OCI-LY3 (cell line): ENCODE results near the gene TDRD7.
"Not testable (repeated sequence)": the region's sequence is repeated elsewhere in the genome, so short reads cannot be mapped to it uniquely, and the experiment has no call there.

ENCODE experiments used
- CTCF ChIP-seq: fragments of 200-600, 300-600 bp; sonication (generic); IDR thresholded peaks from 2 replicates; pipeline ENCODE4 v1.5.1; 2014; ENCODE audit warnings: antibody characterized with exemption, low read length, low read depth
- EZH2phosphoT487 ChIP-seq: fragments of 200-600 bp; shearing (Covaris generic); IDR thresholded peaks from 2 replicates; pipeline ENCODE4 v1.6.1; 2018; ENCODE audit warnings: antibody characterized with exemption, mixed run types, low read depth

GRCh38 chr9:97498846-97499245 lies 87.0 kb downstream of the TDRD7 start:
- TF ChIP-seq EZH2phosphoT487, CTCF: not testable (repeated sequence)
